Measurements from ENCODE around the gene GRPEL1. TPM values are rescaled to one million over a fixed set of nuclear protein-coding genes. Genes with fewer than 3 reads are reported as not detected.

Gene GRPEL1
- total RNA-seq, 1 experiment from 2014 or later: 46.6 TPM

GRCh38 chr4:7044137-7044930, 23.5 kb downstream of the GRPEL1 start:
- ATAC-seq (no peak), DNase-seq (ENCODE audit: low read depth, low spot score) (no peak)
- Histone ChIP-seq H3K4me1 (ENCODE audit: control insufficient read depth, insufficient read depth, low read length) (peaks cover 30% of the 10 kb centered on the region), H3K27me3 (ENCODE audit: control insufficient read depth, insufficient read depth, low read length) (no peaks in the 10 kb centered on the region), H3K27ac (ENCODE audit: low read length) (peak overlapping the region; percentile 81), H3K36me3 (ENCODE audit: control insufficient read depth, insufficient read depth, low read length) (no peaks in the 10 kb centered on the region), H3K9me3 (ENCODE audit: control insufficient read depth, insufficient read depth, low read depth, low read length) (no peaks in the 10 kb centered on the region), H3K4me3 (ENCODE audit: low read depth in 2 of 2, low read length in 2 of 2) (peak overlapping the region; percentile 76 to 80)
- ChIA-PET POLR2A (no interaction called here), CTCF (no interaction called here)
- TF ChIP-seq REST (IDR thresholded peaks at IDR 0.05; ENCODE audit: insufficient read depth in 1 of 2, low read depth in 2 of 2, low read length in 1 of 2): no peak
- no peak for TF ChIP-seq CTCF (IDR thresholded peaks at IDR 0.05)
- TF ChIP-seq POLR2AphosphoS5 (IDR thresholded peaks at IDR 0.05; ENCODE audit: low read depth, low read length): no peak
- TF ChIP-seq TCF7L2 (IDR thresholded peaks at IDR 0.05; ENCODE audit: low read depth, low read length): no peak
- TF ChIP-seq SIN3A (IDR thresholded peaks at IDR 0.05; ENCODE audit: borderline replicate concordance, insufficient read depth, low read depth, low read length): no peak
- intact Hi-C loops (cut with micrococcal nuclease; ENCODE audit: unreplicated experiment) (no loop called here), in situ Hi-C loops (cut with HindIII; ENCODE audit: low pct_unique_long_range_greater_than_20kb, low sequenced_read_pairs) (no loop called here)
- BruUV-seq (replicated peaks): no TSS peak

GRCh38 chr4:7043284-7044136, 24.4 kb downstream of the GRPEL1 start, which contains the start of gene TADA2B:
TADA2B (plus strand) TSS chr4:7043372; CDS start chr4:7043580, 208 bp downstream.
- Histone ChIP-seq H3K27ac (ENCODE audit: low read length) (peak within 1 kb of the TSS; percentile 81), H3K4me3 (ENCODE audit: low read depth in 2 of 2, low read length in 2 of 2) (peak within 1 kb of the TSS; percentile 76 to 80), H3K9me3 (ENCODE audit: control insufficient read depth, insufficient read depth, low read depth, low read length) (no peaks in the 10 kb centered on the region), H3K36me3 (ENCODE audit: control insufficient read depth, insufficient read depth, low read length) (no peaks in the 10 kb centered on the region), H3K4me1 (ENCODE audit: control insufficient read depth, insufficient read depth, low read length) (peaks cover 30% of the 10 kb centered on the region), H3K27me3 (ENCODE audit: control insufficient read depth, insufficient read depth, low read length) (no peaks in the 10 kb centered on the region)
- TF ChIP-seq POLR2AphosphoS5 (IDR thresholded peaks at IDR 0.05; ENCODE audit: low read depth, low read length) (no peak), TCF7L2 (IDR thresholded peaks at IDR 0.05; ENCODE audit: low read depth, low read length) (no peak), SIN3A (IDR thresholded peaks at IDR 0.05; ENCODE audit: borderline replicate concordance, insufficient read depth, low read depth, low read length) (no peak), CTCF (IDR thresholded peaks at IDR 0.05) (no peak; the same call in 1 of the 2 replicates), REST (IDR thresholded peaks at IDR 0.05; ENCODE audit: insufficient read depth in 1 of 2, low read depth in 2 of 2, low read length in 1 of 2) (no peak)
- CTCF ChIA-PET: interaction anchor here (0.6 kb wide), 1 partner anchor 38 kb away, joined by 10 read pairs; no protein-coding TSS in a partner anchor
- no TSS peak for BruUV-seq (replicated peaks)
- DNase-seq (ENCODE audit: low read depth, low spot score): no peak
- peak; percentile 40 for ATAC-seq
- POLR2A ChIA-PET: no interaction called here
- intact Hi-C loops (cut with micrococcal nuclease; ENCODE audit: unreplicated experiment) (no loop called here), in situ Hi-C loops (cut with HindIII; ENCODE audit: low pct_unique_long_range_greater_than_20kb, low sequenced_read_pairs) (no loop called here)
